Common myeloid progenitor, CD34-positive (primary cell): ENCODE results near the gene TEAD3.
"Not testable (repeated sequence)": the region's sequence is repeated elsewhere in the genome, so short reads cannot be mapped to it uniquely, and the experiment has no call there.

ENCODE experiments used
- CTCF ChIA-PET: fragments of 350-600 bp; sonication (Branson Sonifier 250); formaldehyde crosslinking; loops from one replicate; lab custom pipeline; 2021; ENCODE audit warnings: antibody characterized with exemption; lab: Charles Lee
- POLR2A ChIA-PET: fragments of 350-600 bp; sonication (Branson Sonifier 250); formaldehyde crosslinking; loops from one replicate; lab custom pipeline; 2021; ENCODE audit warnings: antibody characterized with exemption; lab: Charles Lee
- DNase-seq, 3 donors: peaks; one replicate each; pipeline versions ENCODE4 v3.0.0 to v3.0.0-alpha.2; 2013
- H3K27ac ChIP-seq, 2 experiments: 1 replicate in 1 of 2; 2 replicates in 1 of 2; pipeline ENCODE4 v1.7.0; 2013; ENCODE audit warnings: inconsistent platforms in 2 of 2, low read length in 2 of 2, mild to moderate bottlenecking in 2 of 2, low read depth in 1 of 2, moderate library complexity in 1 of 2; ENCODE audit not compliant: severe bottlenecking in 2 of 2, insufficient read depth in 1 of 2, poor library complexity in 1 of 2
- H3K27me3 ChIP-seq, 5 experiments: replicated peaks in 2 of 5; 1 replicate in 3 of 5; 2 replicates in 2 of 5; pipeline versions ENCODE4 v1.6.1 to v1.7.0; 2013; ENCODE audit warnings: low read length in 4 of 5, mild to moderate bottlenecking in 2 of 5, moderate library complexity in 2 of 5, inconsistent platforms in 1 of 5; ENCODE audit not compliant: insufficient read depth in 5 of 5, control insufficient read depth in 4 of 5
- H3K36me3 ChIP-seq, 4 experiments: 1 replicate in 2 of 4; 2 replicates in 2 of 4; pipeline versions ENCODE4 v1.6.1 to v1.7.0; 2013; ENCODE audit warnings: low read length in 3 of 4, control low read depth in 1 of 4, mild to moderate bottlenecking in 1 of 4; ENCODE audit not compliant: control insufficient read depth in 4 of 4, insufficient read depth in 4 of 4
- H3K4me1 ChIP-seq, 4 experiments: 1 replicate in 3 of 4; 2 replicates in 1 of 4; pipeline versions ENCODE4 v1.6.1 to v1.7.1; 2013; ENCODE audit warnings: low read length in 3 of 4, mild to moderate bottlenecking in 3 of 4, control low read depth in 1 of 4, inconsistent platforms in 1 of 4, moderate library complexity in 1 of 4; ENCODE audit not compliant: control insufficient read depth in 4 of 4, insufficient read depth in 4 of 4; ENCODE audit errors: control extremely low read depth in 1 of 4
- H3K4me3 ChIP-seq, 7 experiments: 1 replicate in 4 of 7; 2 replicates in 3 of 7; pipeline versions ENCODE4 v1.5.1 to v1.7.0; 2013; ENCODE audit warnings: mild to moderate bottlenecking in 7 of 7, low read length in 6 of 7, moderate library complexity in 6 of 7, inconsistent platforms in 2 of 7, low read depth in 2 of 7, control low read depth in 1 of 7; ENCODE audit not compliant: insufficient read depth in 4 of 7, control insufficient read depth in 1 of 7; ENCODE audit errors: extremely low read depth in 1 of 7
- H3K9me3 ChIP-seq, 5 experiments: 1 replicate in 4 of 5; 2 replicates in 1 of 5; pipeline versions ENCODE4 v1.6.1 to v1.7.1; 2013; ENCODE audit warnings: low read length in 4 of 5, mild to moderate bottlenecking in 2 of 5, inconsistent platforms in 1 of 5, low read depth in 1 of 5, moderate library complexity in 1 of 5; ENCODE audit not compliant: control insufficient read depth in 4 of 5, insufficient read depth in 2 of 5; ENCODE audit errors: control extremely low read depth in 1 of 5
- WGBS: methylation state at CpG from one replicate; pipeline ENCODE4 v1.1.5; 2013; ENCODE audit not compliant: insufficient coverage; 5-methylcytosine and 5-hydroxymethylcytosine counted together

TEAD3 gene

GRCh38 chr6:35521235-35521634 lies 24.4 kb upstream of the TEAD3 start:
- Histone ChIP-seq H3K27ac (no peak overlapping the region), H3K36me3 (no peaks in the 10 kb centered on the region), H3K4me3 (no peak overlapping the region), H3K27me3 (peaks cover 0 to 2% (median 0%) of the 10 kb centered on the region in 5 experiments), H3K9me3 (no peaks in the 10 kb centered on the region), H3K4me1 (peaks cover 0 to 11% (median 5%) of the 10 kb centered on the region in 4 experiments)
- WGBS: 100% methylated on average over 4 of the region's 4 CpGs
- ChIA-PET CTCF (interaction anchor here (1.2 to 3.6 kb wide), 7 partner anchors 11 to 216 kb away, joined by 3 to 18 read pairs (median 7); partner anchors contain the start of genes ARMC12 and FANCE), POLR2A (no interaction called here)
- DNase-seq: no peak

- no peak overlapping the region for H3K4me3 ChIP-seq
- POLR2A ChIA-PET: no interaction called here
- WGBS: 90% methylated on average over 9 of the region's 9 CpGs
- DNase-seq: no peak
- peaks cover 0 to 11% (median 5%) of the 10 kb centered on the region in 4 experiments for H3K4me1 ChIP-seq
- peaks cover 0 to 2% (median 0%) of the 10 kb centered on the region in 5 experiments for H3K27me3 ChIP-seq
- no peak overlapping the region for H3K27ac ChIP-seq
- CTCF ChIA-PET: interaction anchor here (2.0 kb wide), 1 partner anchor 33 kb away, joined by 9 read pairs; no protein-coding TSS in a partner anchor
- H3K36me3 ChIP-seq: no peaks in the 10 kb centered on the region
- no peaks in the 10 kb centered on the region for H3K9me3 ChIP-seq
These were observed 22.6 kb upstream of the TEAD3 start for GRCh38 chr6:35519313-35520015.

GRCh38 chr6:35518566-35519312 lies 21.9 kb upstream of the TEAD3 start:
- Histone ChIP-seq H3K9me3 (no peaks in the 10 kb centered on the region), H3K36me3 (no peaks in the 10 kb centered on the region), H3K27ac (no peak overlapping the region), H3K4me1 (peaks cover 0 to 11% (median 5%) of the 10 kb centered on the region in 4 experiments), H3K4me3 (no peak overlapping the region), H3K27me3 (peaks cover 0 to 2% (median 0%) of the 10 kb centered on the region in 5 experiments)
- WGBS: 100% methylated on average over 5 of the region's 6 CpGs
- no peak for DNase-seq
- POLR2A ChIA-PET: no interaction called here
- CTCF ChIA-PET: no interaction called here

- not testable (repeated sequence) for H3K4me3 ChIP-seq, H3K36me3 ChIP-seq, DNase-seq, H3K27me3 ChIP-seq, H3K27ac ChIP-seq, H3K4me1 ChIP-seq, H3K9me3 ChIP-seq
- POLR2A ChIA-PET: interaction anchor here (0.9 kb wide), 1 partner anchor 173 kb away, joined by 3 read pairs; no protein-coding TSS in a partner anchor
- WGBS: no CpG with 5 or more reads among the region's 7 CpGs
- CTCF ChIA-PET: interaction anchor here (1.0 kb wide), 1 partner anchor 39 kb away, joined by 3 read pairs; no protein-coding TSS in a partner anchor
These were observed 21.1 kb upstream of the TEAD3 start for GRCh38 chr6:35517978-35518377.

DNA sequence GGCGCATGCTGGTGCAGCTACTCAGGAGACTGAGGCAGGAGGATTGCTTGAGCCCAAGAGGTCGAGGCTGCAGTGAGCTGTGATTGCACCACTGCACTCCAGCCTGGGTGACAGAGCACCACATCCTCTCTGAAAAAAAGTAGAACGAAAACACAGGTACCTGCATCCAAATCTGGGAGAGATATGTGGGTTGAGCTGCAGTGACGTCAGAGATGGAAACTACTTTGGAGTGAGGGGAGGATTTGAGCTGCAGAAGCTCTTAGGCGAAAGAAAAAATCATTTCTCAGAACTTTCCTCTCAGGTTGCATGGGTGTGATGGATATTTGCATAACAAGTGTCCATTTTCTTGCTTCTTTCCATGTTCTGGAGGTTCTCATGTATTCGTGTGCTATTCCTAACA lies 19.8 kb upstream of the TEAD3 start:
- no peak overlapping the region for H3K4me3 ChIP-seq
- no peaks in the 10 kb centered on the region for H3K9me3 ChIP-seq
- H3K27ac ChIP-seq: no peak overlapping the region
- POLR2A ChIA-PET: no interaction called here
- no peak for DNase-seq
- peaks cover 0 to 5% (median under 1%) of the 10 kb centered on the region in 4 experiments for H3K4me1 ChIP-seq
- H3K36me3 ChIP-seq: no peaks in the 10 kb centered on the region
- 80% methylated on average over 6 of the region's 6 CpGs for WGBS
- CTCF ChIA-PET: interaction anchor here (0.7 to 0.8 kb wide), 2 partner anchors 36 to 47 kb away, joined by 3 to 4 read pairs; no protein-coding TSS in a partner anchor
- H3K27me3 ChIP-seq: peaks cover 0 to 5% (median under 1%) of the 10 kb centered on the region in 5 experiments

GRCh38 chr6:35515939-35516338 lies 19.1 kb upstream of the TEAD3 start:
- CTCF ChIA-PET, H3K9me3 ChIP-seq, H3K4me3 ChIP-seq, POLR2A ChIA-PET, H3K27ac ChIP-seq, H3K36me3 ChIP-seq, DNase-seq: not testable (repeated sequence)
- Histone ChIP-seq H3K27me3 (peaks cover 0 to 12% (median 3%) of the 10 kb centered on the region in 5 experiments), H3K4me1 (peaks cover 0 to 13% (median 4%) of the 10 kb centered on the region in 4 experiments)
- WGBS: 98% methylated on average over 5 of the region's 6 CpGs
